ENCODE results near the gene FILIP1.

Gene FILIP1

DNA sequence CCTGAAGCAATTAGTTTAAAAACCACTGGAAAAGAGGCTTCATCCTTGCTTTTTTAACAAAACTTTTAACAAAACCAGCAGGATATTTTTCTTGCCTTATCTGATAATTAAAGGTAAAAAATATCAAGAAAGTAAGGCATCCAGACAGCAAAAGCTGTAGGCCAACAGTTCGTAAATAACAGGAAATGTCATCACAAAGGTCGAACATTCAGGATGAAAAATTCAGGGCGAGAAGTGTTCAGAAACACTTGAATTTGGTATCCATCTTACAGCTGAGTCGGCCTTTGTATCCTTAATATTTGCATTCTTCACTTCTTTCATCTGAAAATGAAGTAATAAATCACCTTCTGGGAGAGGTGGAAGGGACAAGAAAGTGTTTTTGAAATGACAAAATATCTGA, 8.2 kb upstream of the FILIP1 start:
- H3K27me3 ChIP-seq (ENCODE audit: insufficient read depth, low read length, poor library complexity): no peaks in the 10 kb centered on the region
- H3K4me3 ChIP-seq (ENCODE audit: low read depth in 1 of 2, low read length in 2 of 2): no peak overlapping the region
- DNase-seq (no peak), ATAC-seq (ENCODE audit: insufficient read depth, low read depth) (no peak)
- H3K27ac ChIP-seq (ENCODE audit: low read length): no peak overlapping the region
- H3K79me2 ChIP-seq (ENCODE audit: insufficient read depth, low read length): no peaks in the 10 kb centered on the region
- no peaks in the 10 kb centered on the region for H3K36me3 ChIP-seq (ENCODE audit: insufficient read depth, low read length)
- no peaks in the 10 kb centered on the region for H3K4me1 ChIP-seq (ENCODE audit: insufficient read depth, low read length)
- H2AFZ ChIP-seq (ENCODE audit: low read depth, low read length): no peak overlapping the region
- no peaks in the 10 kb centered on the region for H3K9me3 ChIP-seq (ENCODE audit: insufficient read depth, low read length, severe bottlenecking)
- H3K4me2 ChIP-seq (ENCODE audit: insufficient read depth, low read length): no peak overlapping the region
- no peak for TF ChIP-seq EZH2 (IDR thresholded peaks at IDR 0.05; ENCODE audit: borderline replicate concordance, low read depth, low read length, severe bottlenecking)
- TF ChIP-seq, protein P1, sequence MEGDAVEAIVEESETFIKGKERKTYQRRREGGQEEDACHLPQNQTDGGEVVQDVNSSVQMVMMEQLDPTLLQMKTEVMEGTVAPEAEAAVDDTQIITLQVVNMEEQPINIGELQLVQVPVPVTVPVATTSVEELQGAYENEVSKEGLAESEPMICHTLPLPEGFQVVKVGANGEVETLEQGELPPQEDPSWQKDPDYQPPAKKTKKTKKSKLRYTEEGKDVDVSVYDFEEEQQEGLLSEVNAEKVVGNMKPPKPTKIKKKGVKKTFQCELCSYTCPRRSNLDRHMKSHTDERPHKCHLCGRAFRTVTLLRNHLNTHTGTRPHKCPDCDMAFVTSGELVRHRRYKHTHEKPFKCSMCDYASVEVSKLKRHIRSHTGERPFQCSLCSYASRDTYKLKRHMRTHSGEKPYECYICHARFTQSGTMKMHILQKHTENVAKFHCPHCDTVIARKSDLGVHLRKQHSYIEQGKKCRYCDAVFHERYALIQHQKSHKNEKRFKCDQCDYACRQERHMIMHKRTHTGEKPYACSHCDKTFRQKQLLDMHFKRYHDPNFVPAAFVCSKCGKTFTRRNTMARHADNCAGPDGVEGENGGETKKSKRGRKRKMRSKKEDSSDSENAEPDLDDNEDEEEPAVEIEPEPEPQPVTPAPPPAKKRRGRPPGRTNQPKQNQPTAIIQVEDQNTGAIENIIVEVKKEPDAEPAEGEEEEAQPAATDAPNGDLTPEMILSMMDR (IDR thresholded peaks at IDR 0.05; ENCODE audit: borderline replicate concordance, extremely low read depth, low read length, poor library complexity, severe bottlenecking): no peak
- H3K9ac ChIP-seq (ENCODE audit: low read depth, low read length): no peak overlapping the region
- no peaks in the 10 kb centered on the region for H4K20me1 ChIP-seq (ENCODE audit: insufficient read depth, low read length)

GRCh38 chr6:75499640-75500039, 6.0 kb upstream of the FILIP1 start:
- no peak for TF ChIP-seq EZH2 (IDR thresholded peaks at IDR 0.05; ENCODE audit: borderline replicate concordance, low read depth, low read length, severe bottlenecking)
- TF ChIP-seq, protein P1 (IDR thresholded peaks at IDR 0.05; ENCODE audit: borderline replicate concordance, extremely low read depth, low read length, poor library complexity, severe bottlenecking): no peak
- ATAC-seq (ENCODE audit: insufficient read depth, low read depth) (no peak), DNase-seq (no peak)
- no peak overlapping the region for H3K9ac ChIP-seq (ENCODE audit: low read depth, low read length)
- H3K9me3 ChIP-seq (ENCODE audit: insufficient read depth, low read length, severe bottlenecking): no peaks in the 10 kb centered on the region
- H3K4me1 ChIP-seq (ENCODE audit: insufficient read depth, low read length): no peaks in the 10 kb centered on the region
- no peak overlapping the region for H3K27ac ChIP-seq (ENCODE audit: low read length)
- H4K20me1 ChIP-seq (ENCODE audit: insufficient read depth, low read length): no peaks in the 10 kb centered on the region
- no peak overlapping the region for H3K4me3 ChIP-seq (ENCODE audit: low read depth in 1 of 2, low read length in 2 of 2)
- peaks cover 3% of the 10 kb centered on the region for H3K27me3 ChIP-seq (ENCODE audit: insufficient read depth, low read length, poor library complexity)
- H2AFZ ChIP-seq (ENCODE audit: low read depth, low read length): no peak overlapping the region
- no peaks in the 10 kb centered on the region for H3K36me3 ChIP-seq (ENCODE audit: insufficient read depth, low read length)
- H3K79me2 ChIP-seq (ENCODE audit: insufficient read depth, low read length): no peaks in the 10 kb centered on the region
- no peak overlapping the region for H3K4me2 ChIP-seq (ENCODE audit: insufficient read depth, low read length)

DNA sequence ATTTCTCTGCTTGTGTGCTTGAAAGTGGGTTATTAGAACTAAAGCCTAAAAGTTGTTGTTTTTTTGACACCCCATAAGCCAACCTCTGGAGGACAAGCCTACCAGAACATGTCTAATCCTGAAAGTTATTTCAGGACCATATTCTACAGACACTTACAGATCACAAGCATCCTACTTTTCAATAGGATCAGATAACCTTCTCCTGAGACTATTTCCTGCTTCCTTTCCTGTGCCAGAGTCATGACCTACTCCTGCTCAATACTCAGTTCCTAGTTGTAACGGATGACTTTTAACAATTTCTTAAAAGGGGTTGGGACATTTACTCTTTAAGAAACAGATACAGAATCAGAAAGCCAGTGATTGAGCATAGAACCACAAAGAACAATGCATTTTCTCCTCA, 5.3 kb upstream of the FILIP1 start:
- Histone ChIP-seq H3K4me3 (ENCODE audit: low read depth in 1 of 2, low read length in 2 of 2) (no peak overlapping the region), H2AFZ (ENCODE audit: low read depth, low read length) (no peak overlapping the region), H3K36me3 (ENCODE audit: insufficient read depth, low read length) (no peaks in the 10 kb centered on the region), H4K20me1 (ENCODE audit: insufficient read depth, low read length) (no peaks in the 10 kb centered on the region), H3K4me2 (ENCODE audit: insufficient read depth, low read length) (no peak overlapping the region), H3K27ac (ENCODE audit: low read length) (no peak overlapping the region), H3K79me2 (ENCODE audit: insufficient read depth, low read length) (no peaks in the 10 kb centered on the region), H3K27me3 (ENCODE audit: insufficient read depth, low read length, poor library complexity) (peaks cover 7% of the 10 kb centered on the region), H3K4me1 (ENCODE audit: insufficient read depth, low read length) (no peaks in the 10 kb centered on the region), H3K9ac (ENCODE audit: low read depth, low read length) (no peak overlapping the region), H3K9me3 (ENCODE audit: insufficient read depth, low read length, severe bottlenecking) (no peaks in the 10 kb centered on the region)
- DNase-seq (no peak), ATAC-seq (ENCODE audit: insufficient read depth, low read depth) (no peak)
- TF ChIP-seq EZH2 (IDR thresholded peaks at IDR 0.05; ENCODE audit: borderline replicate concordance, low read depth, low read length, severe bottlenecking): no peak
- TF ChIP-seq, protein P1 (IDR thresholded peaks at IDR 0.05; ENCODE audit: borderline replicate concordance, extremely low read depth, low read length, poor library complexity, severe bottlenecking): no peak

- DNase-seq (no peak), ATAC-seq (ENCODE audit: insufficient read depth, low read depth) (no peak)
- Histone ChIP-seq H3K27ac (ENCODE audit: low read length) (no peak overlapping the region), H2AFZ (ENCODE audit: low read depth, low read length) (no peak overlapping the region), H3K79me2 (ENCODE audit: insufficient read depth, low read length) (no peaks in the 10 kb centered on the region), H3K9me3 (ENCODE audit: insufficient read depth, low read length, severe bottlenecking) (no peaks in the 10 kb centered on the region), H3K4me1 (ENCODE audit: insufficient read depth, low read length) (no peaks in the 10 kb centered on the region), H3K27me3 (ENCODE audit: insufficient read depth, low read length, poor library complexity) (peaks cover 12% of the 10 kb centered on the region), H3K4me2 (ENCODE audit: insufficient read depth, low read length) (no peak overlapping the region), H3K4me3 (ENCODE audit: low read depth in 1 of 2, low read length in 2 of 2) (no peak overlapping the region), H3K9ac (ENCODE audit: low read depth, low read length) (no peak overlapping the region), H3K36me3 (ENCODE audit: insufficient read depth, low read length) (no peaks in the 10 kb centered on the region), H4K20me1 (ENCODE audit: insufficient read depth, low read length) (no peaks in the 10 kb centered on the region)
- TF ChIP-seq, protein P1 (IDR thresholded peaks at IDR 0.05; ENCODE audit: borderline replicate concordance, extremely low read depth, low read length, poor library complexity, severe bottlenecking): no peak
- no peak for TF ChIP-seq EZH2 (IDR thresholded peaks at IDR 0.05; ENCODE audit: borderline replicate concordance, low read depth, low read length, severe bottlenecking)
Observed at GRCh38 chr6:75497994-75498393, 4.4 kb upstream of the FILIP1 start.

Data from DND-41 (cell line).